B cell (primary cell): Measurements from ENCODE around the gene ABCA1. TPM values are rescaled to one million over a fixed set of nuclear protein-coding genes. Genes with fewer than 3 reads are reported as not detected.

Source experiments
- ATAC-seq: fragments of 200-7000 bp; cut with Tn5 transposase; one replicate; pipeline ENCODE4 v1.10.0; 2021; ENCODE audit warnings: low read depth, mild to moderate bottlenecking, moderate number of reproducible peaks, moderate library complexity
- CTCF ChIA-PET: fragments of 350-600 bp; sonication (Branson Sonifier 250); formaldehyde crosslinking; loops from one replicate; lab custom pipeline; 2021; ENCODE audit warnings: antibody characterized with exemption, inconsistent platforms; lab: Charles Lee
- POLR2A ChIA-PET: fragments of 350-600 bp; sonication (Branson Sonifier 250); formaldehyde crosslinking; loops from one replicate; lab custom pipeline; 2021; ENCODE audit warnings: antibody characterized with exemption; lab: Charles Lee
- DNase-seq: peaks from one replicate; pipeline ENCODE4 v3.0.0; 2013
- H2AFZ ChIP-seq: 2 replicates; pipeline ENCODE4 v1.6.1; 2012; ENCODE audit warnings: mild to moderate bottlenecking, low read depth, low read length; ENCODE audit not compliant: insufficient read depth, poor library complexity, severe bottlenecking
- H3K27ac ChIP-seq, 2 donors: 1 replicate in 1 of 2; 2 replicates in 1 of 2; pipeline ENCODE4 v1.5.1; 2012 to 2013; ENCODE audit warnings: low read length in 2 of 2, mild to moderate bottlenecking in 2 of 2, moderate library complexity in 1 of 2
- H3K27me3 ChIP-seq, 4 experiments: fragments of 200-600 bp in 1 of 4; sonication (generic) in 1 of 4; replicated peaks in 1 of 4; 1 replicate in 2 of 4; 2 replicates in 2 of 4; pipeline versions ENCODE4 v1.6.1 to v1.7.0; 2013 to 2016; ENCODE audit warnings: low read length in 3 of 4, mild to moderate bottlenecking in 2 of 4, mixed read lengths in 1 of 4, moderate library complexity in 1 of 4; ENCODE audit not compliant: insufficient read depth in 4 of 4, control insufficient read depth in 3 of 4; ENCODE audit errors: control extremely low read depth in 1 of 4
- H3K36me3 ChIP-seq, 2 experiments: replicated peaks in 1 of 2; 1 replicate in 1 of 2; 2 replicates in 1 of 2; pipeline versions ENCODE4 v1.6.1 to v1.7.1; 2013; ENCODE audit warnings: low read length in 1 of 2; ENCODE audit not compliant: insufficient read depth in 2 of 2, control insufficient read depth in 1 of 2; ENCODE audit errors: control extremely low read depth in 1 of 2, extremely low read depth in 1 of 2
- H3K4me1 ChIP-seq, 2 donors: fragments of 200-600 bp in 1 of 2; sonication (generic) in 1 of 2; 1 replicate in 1 of 2; 2 replicates in 1 of 2; pipeline versions ENCODE4 v1.5.1 to v1.6.1; 2013 to 2017; ENCODE audit warnings: low read length in 2 of 2; ENCODE audit not compliant: control insufficient read depth in 2 of 2, insufficient read depth in 2 of 2
- H3K4me2 ChIP-seq: replicated peaks from 2 replicates; pipeline ENCODE3; 2012; ENCODE audit warnings: mild to moderate bottlenecking, low read depth, low read length; ENCODE audit not compliant: poor library complexity, severe bottlenecking
- H3K4me3 ChIP-seq, 5 experiments: fragments of 200-600 bp in 1 of 5; sonication (generic) in 1 of 5; 1 replicate in 3 of 5; 2 replicates in 2 of 5; pipeline versions ENCODE4 v1.5.1 to v1.7.0; 2011 to 2016; ENCODE audit warnings: low read length in 4 of 5, mild to moderate bottlenecking in 4 of 5, low read depth in 2 of 5, control low read depth in 1 of 5, moderate library complexity in 1 of 5; ENCODE audit not compliant: insufficient read depth in 1 of 5; ENCODE audit errors: control extremely low read depth in 1 of 5, extremely low read depth in 1 of 5
- H3K79me2 ChIP-seq: fragments of 200-600 bp; sonication (generic); one replicate; pipeline ENCODE4 v1.6.0; 2016; ENCODE audit warnings: low read length; ENCODE audit not compliant: control insufficient read depth, insufficient read depth
- H3K9ac ChIP-seq: fragments of 200-600 bp; sonication (generic); 2 replicates; pipeline ENCODE4 v1.6.1; 2017; ENCODE audit warnings: mild to moderate bottlenecking, low read length, moderate library complexity
- H3K9me3 ChIP-seq, 3 donors: one replicate each; pipeline versions ENCODE4 v1.6.1 to v1.7.1; 2013; ENCODE audit warnings: low read length in 2 of 3; ENCODE audit not compliant: control insufficient read depth in 2 of 3, insufficient read depth in 1 of 3; ENCODE audit errors: control extremely low read depth in 1 of 3
- H4K20me1 ChIP-seq: 2 replicates; pipeline ENCODE4 v1.6.0; 2012; ENCODE audit warnings: mild to moderate bottlenecking, low read length; ENCODE audit not compliant: insufficient read depth, control insufficient read depth, poor library complexity, severe bottlenecking
- H3K27ac Mint-ChIP-seq: one replicate; pipeline ENCODE4 v1.8.0; 2021; ENCODE audit warnings: mixed read lengths
- H3K27me3 Mint-ChIP-seq: one replicate; pipeline ENCODE4 v1.8.0; 2021; ENCODE audit warnings: mixed read lengths
- H3K4me1 Mint-ChIP-seq: one replicate; pipeline ENCODE4 v1.8.0; 2021; ENCODE audit warnings: mixed read lengths
- H3K4me3 Mint-ChIP-seq: one replicate; pipeline ENCODE4 v1.8.0; 2021; ENCODE audit warnings: mixed read lengths
- H3K9me3 Mint-ChIP-seq: one replicate; pipeline ENCODE4 v1.8.0; 2022; ENCODE audit warnings: mixed read lengths; ENCODE audit not compliant: insufficient read depth
- CTCF ChIP-seq: fragments of 200-600 bp; IDR thresholded peaks from one replicate; pipeline ENCODE4 v1.8.0; 2022; ENCODE audit warnings: antibody characterized with exemption, mild to moderate bottlenecking
- EZH2 ChIP-seq: IDR thresholded peaks from 2 replicates; pipeline ENCODE4 v1.6.1; 2012; ENCODE audit warnings: borderline replicate concordance, low read depth, mild to moderate bottlenecking, moderate library complexity, low read length; ENCODE audit not compliant: insufficient read depth, poor library complexity, severe bottlenecking
- WGBS: methylation state at CpG from one replicate; pipeline ENCODE4 v1.1.5; 2013; ENCODE audit warnings: missing lambda C conversion rate; ENCODE audit not compliant: insufficient coverage; 5-methylcytosine and 5-hydroxymethylcytosine counted together
- intact Hi-C: fragments of 100-400 bp; cut with micrococcal nuclease; formaldehyde crosslinking; loops from one replicate; pipeline ENCODE4 v1.10.0; 2022
- polyA plus RNA-seq: library from polyadenylated mRNA; depleted of rRNA; stranded (reverse); fragments of >200 nt; gene quantifications from 2 replicates; pipeline ENCODE4 v1.2.3, GENCODE V29; 2012
- total RNA-seq, 2 donors: library from RNA; stranded (reverse); fragments of 120-200 nt in 1 of 2; gene quantifications; 1 replicate in 1 of 2; 2 replicates in 1 of 2; pipeline versions ENCODE4 v1.2.3 to v1.2.4, GENCODE V29; 2013 to 2022

Gene ABCA1
- total and polyA plus RNA-seq, 2 donors (not counting 1 experiment from before 2014, with no cell fraction given): 5.2 to 24.0 TPM

- Mint-ChIP-seq H3K4me3 (peak overlapping the region; percentile 91), H3K4me1 (peaks cover 10% of the 10 kb centered on the region), H3K27me3 (peaks cover 21% of the 10 kb centered on the region), H3K9me3 (no peaks in the 10 kb centered on the region), H3K27ac (peak overlapping the region; percentile 71)
- H3K27ac ChIP-seq: no peak overlapping the region
- H3K4me1 ChIP-seq: peaks cover 4 to 14% of the 10 kb centered on the region in 2 donors
- no peaks in the 10 kb centered on the region for H3K9me3 ChIP-seq
- peak overlapping the region; percentile 85 for H3K4me2 ChIP-seq
- intact Hi-C loops: loop anchor here (1.0 to 2.0 kb wide), 7 partner anchors 23 to 478 kb away; partner anchors contain the start of genes ABCA1 and NIPSNAP3A
- H3K4me3 ChIP-seq: peak overlapping the region; percentile 68 to 86 (median 78)
- TF ChIP-seq CTCF (no peak), EZH2 (no peak)
- H3K36me3 ChIP-seq: no peaks in the 10 kb centered on the region
- DNase-seq (peak; percentile 92), ATAC-seq (peak; percentile 99)
- no peaks in the 10 kb centered on the region for H4K20me1 ChIP-seq
- H3K27me3 ChIP-seq: peaks cover 0 to 4% (median 2%) of the 10 kb centered on the region in 4 experiments
- CTCF ChIA-PET: interaction anchor here (0.6 to 1.0 kb wide), 5 partner anchors 23 to 448 kb away, joined by 3 to 12 read pairs (median 3); partner anchors contain the start of gene ABCA1
- 11% methylated on average over 34 of the region's 50 CpGs for WGBS
- POLR2A ChIA-PET: interaction anchor here (0.6 to 1.7 kb wide), 3 partner anchors 41 to 115 kb away, joined by 3 to 14 read pairs (median 6); partner anchors contain the start of gene ABCA1
- H2AFZ ChIP-seq: peak overlapping the region; percentile 93
- H3K79me2 ChIP-seq: no peaks in the 10 kb centered on the region
- peak overlapping the region; percentile 73 for H3K9ac ChIP-seq
Measured at GRCh38 chr9:104968025-104968982, 40.3 kb upstream of the ABCA1 start.

- no peak overlapping the region for H2AFZ ChIP-seq
- TF ChIP-seq CTCF (no peak), EZH2 (no peak)
- DNase-seq: no peak
- no peak overlapping the region for H3K4me2 ChIP-seq
- Mint-ChIP-seq H3K4me3 (no peak overlapping the region), H3K27ac (no peak overlapping the region), H3K9me3 (no peaks in the 10 kb centered on the region), H3K27me3 (peaks cover 4% of the 10 kb centered on the region), H3K4me1 (peaks cover 5% of the 10 kb centered on the region)
- no peaks in the 10 kb centered on the region for H3K79me2 ChIP-seq
- no peaks in the 10 kb centered on the region for H3K9me3 ChIP-seq
- CTCF ChIA-PET: no interaction called here
- peaks cover 0 to 9% (median 5%) of the 10 kb centered on the region in 4 experiments for H3K27me3 ChIP-seq
- intact Hi-C loops: no loop called here
- H4K20me1 ChIP-seq: no peaks in the 10 kb centered on the region
- H3K4me3 ChIP-seq: no peak overlapping the region
- WGBS: 100% methylated on average over 3 of the region's 6 CpGs
- H3K36me3 ChIP-seq: no peaks in the 10 kb centered on the region
- H3K9ac ChIP-seq: no peak overlapping the region
- no peak overlapping the region for H3K27ac ChIP-seq
- POLR2A ChIA-PET: no interaction called here
- peaks cover 0 to 5% of the 10 kb centered on the region in 2 donors for H3K4me1 ChIP-seq
- no peak for ATAC-seq
Measured at GRCh38 chr9:104963076-104963475, 35.1 kb upstream of the ABCA1 start.
